ENCODE data around the gene TMEM31. TPM values are rescaled to one million over a fixed set of nuclear protein-coding genes. Genes with fewer than 3 reads are reported as not detected.

The TMEM31 gene
- total and polyA plus RNA-seq, 2 donors (not counting 3 experiments of a cell fraction or from before 2014, with no cell fraction given): not detected

DNA sequence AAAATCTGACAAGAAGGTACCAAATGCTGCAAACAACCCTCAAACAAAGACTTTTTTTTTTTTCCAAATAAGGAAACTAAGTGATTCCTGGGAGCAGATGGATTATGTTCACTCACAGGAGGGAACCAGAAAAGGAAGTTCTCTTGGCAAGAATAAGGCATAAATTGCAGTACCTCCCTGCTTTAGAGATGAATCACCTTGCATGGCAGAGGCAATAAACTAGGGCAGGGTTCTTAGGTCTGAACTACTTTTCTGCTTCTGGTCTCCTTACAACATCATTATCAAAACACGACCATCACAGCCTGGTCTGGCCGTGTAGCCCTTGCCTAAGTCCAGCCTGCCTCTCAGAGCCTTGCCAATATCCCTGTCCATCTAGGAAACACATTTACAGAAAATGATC, 6.3 kb downstream of the TMEM31 start:
- no peaks in the 10 kb centered on the region for H3K27me3 ChIP-seq (ENCODE audit: control insufficient read depth in 2 of 2, insufficient read depth in 2 of 2, low read length in 2 of 2)
- ChIA-PET CTCF (no interaction called here), POLR2A (no interaction called here)
- no peaks in the 10 kb centered on the region for H3K36me3 ChIP-seq (ENCODE audit: control insufficient read depth in 2 of 2, extremely low read depth in 1 of 2, insufficient read depth in 2 of 2, low read length in 2 of 2)
- TF ChIP-seq, protein P1, sequence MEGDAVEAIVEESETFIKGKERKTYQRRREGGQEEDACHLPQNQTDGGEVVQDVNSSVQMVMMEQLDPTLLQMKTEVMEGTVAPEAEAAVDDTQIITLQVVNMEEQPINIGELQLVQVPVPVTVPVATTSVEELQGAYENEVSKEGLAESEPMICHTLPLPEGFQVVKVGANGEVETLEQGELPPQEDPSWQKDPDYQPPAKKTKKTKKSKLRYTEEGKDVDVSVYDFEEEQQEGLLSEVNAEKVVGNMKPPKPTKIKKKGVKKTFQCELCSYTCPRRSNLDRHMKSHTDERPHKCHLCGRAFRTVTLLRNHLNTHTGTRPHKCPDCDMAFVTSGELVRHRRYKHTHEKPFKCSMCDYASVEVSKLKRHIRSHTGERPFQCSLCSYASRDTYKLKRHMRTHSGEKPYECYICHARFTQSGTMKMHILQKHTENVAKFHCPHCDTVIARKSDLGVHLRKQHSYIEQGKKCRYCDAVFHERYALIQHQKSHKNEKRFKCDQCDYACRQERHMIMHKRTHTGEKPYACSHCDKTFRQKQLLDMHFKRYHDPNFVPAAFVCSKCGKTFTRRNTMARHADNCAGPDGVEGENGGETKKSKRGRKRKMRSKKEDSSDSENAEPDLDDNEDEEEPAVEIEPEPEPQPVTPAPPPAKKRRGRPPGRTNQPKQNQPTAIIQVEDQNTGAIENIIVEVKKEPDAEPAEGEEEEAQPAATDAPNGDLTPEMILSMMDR (IDR thresholded peaks at IDR 0.05; ENCODE audit: extremely low read depth in 1 of 2, insufficient read depth in 1 of 2, low read depth in 1 of 2, low read length in 2 of 2): no peak
- TF ChIP-seq FOS (IDR thresholded peaks at IDR 0.05; ENCODE audit: borderline replicate concordance, insufficient read depth, low read length): peak; percentile 20
- H3K79me2 ChIP-seq (ENCODE audit: control insufficient read depth, insufficient read depth, low read length): no peaks in the 10 kb centered on the region
- H3K9ac ChIP-seq (replicated peaks; ENCODE audit: extremely low read depth, insufficient read depth, low read length): no peak overlapping the region
- H3K4me3 ChIP-seq (replicated peaks in 1 of 3; ENCODE audit: insufficient read depth in 1 of 3, low read depth in 1 of 3, low read length in 3 of 3): no peak overlapping the region
- H3K9me1 ChIP-seq (replicated peaks; ENCODE audit: control insufficient read depth, extremely low read depth, insufficient read depth, low read length): no peaks in the 10 kb centered on the region
- H3K9me3 ChIP-seq (replicated peaks; ENCODE audit: control insufficient read depth, insufficient read depth, low read length): no peaks in the 10 kb centered on the region
- H3K27ac ChIP-seq (ENCODE audit: insufficient read depth, low read depth, low read length): no peak overlapping the region
- no TSS peak for BruUV-seq (replicated peaks)
- no peak overlapping the region for H2AFZ ChIP-seq (ENCODE audit: low read depth, low read length)
- no peaks in the 10 kb centered on the region for H3K4me1 ChIP-seq (ENCODE audit: control insufficient read depth, extremely low read depth, insufficient read depth, low read length)
- peak; percentile 12 for DNase-seq (ENCODE audit: low read depth, low spot score)
- dilution Hi-C loops (cut with MboI; ENCODE audit: extremely low pct_ligation_motif_present, low sequenced_read_pairs) (no loop called here), intact Hi-C loops (cut with micrococcal nuclease) (no loop called here)
- no peaks in the 10 kb centered on the region for H4K20me1 ChIP-seq (replicated peaks; ENCODE audit: control insufficient read depth, extremely low read depth, insufficient read depth, low read length)
- no peak overlapping the region for H3K4me2 ChIP-seq (ENCODE audit: insufficient read depth, low read length)
- FAIRE-seq: peak; percentile 74

DNA sequence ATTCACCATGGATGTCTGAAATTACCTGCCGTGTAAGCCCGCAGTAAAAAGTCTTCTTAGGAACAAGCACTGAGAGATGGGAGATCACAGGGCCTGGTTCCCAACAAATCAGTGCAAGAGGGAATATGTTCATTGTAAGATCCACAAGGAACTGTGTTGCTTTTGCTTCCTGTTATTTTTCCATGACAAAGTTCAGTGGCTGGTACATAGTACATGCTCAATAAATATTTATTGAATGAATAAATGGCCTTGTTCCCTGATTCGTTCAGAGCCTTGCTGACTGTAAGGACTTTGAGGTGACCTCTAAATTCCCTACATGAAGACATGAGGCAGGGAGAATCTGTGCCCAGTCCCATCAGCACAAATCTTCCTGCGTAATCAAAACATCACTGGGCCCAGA, 7.4 kb downstream of the TMEM31 start:
- H3K27me3 ChIP-seq (ENCODE audit: control insufficient read depth in 2 of 2, insufficient read depth in 2 of 2, low read length in 2 of 2): no peaks in the 10 kb centered on the region
- no peaks in the 10 kb centered on the region for H3K79me2 ChIP-seq (ENCODE audit: control insufficient read depth, insufficient read depth, low read length)
- H3K9me1 ChIP-seq (replicated peaks; ENCODE audit: control insufficient read depth, extremely low read depth, insufficient read depth, low read length): no peaks in the 10 kb centered on the region
- no TSS peak for BruUV-seq (replicated peaks)
- H4K20me1 ChIP-seq (replicated peaks; ENCODE audit: control insufficient read depth, extremely low read depth, insufficient read depth, low read length): no peaks in the 10 kb centered on the region
- no peak overlapping the region for H3K4me3 ChIP-seq (replicated peaks in 1 of 3; ENCODE audit: insufficient read depth in 1 of 3, low read depth in 1 of 3, low read length in 3 of 3)
- dilution Hi-C loops (cut with MboI; ENCODE audit: extremely low pct_ligation_motif_present, low sequenced_read_pairs) (no loop called here), intact Hi-C loops (cut with micrococcal nuclease) (no loop called here)
- H3K4me2 ChIP-seq (ENCODE audit: insufficient read depth, low read length): no peak overlapping the region
- no peaks in the 10 kb centered on the region for H3K36me3 ChIP-seq (ENCODE audit: control insufficient read depth in 2 of 2, extremely low read depth in 1 of 2, insufficient read depth in 2 of 2, low read length in 2 of 2)
- no peak overlapping the region for H3K27ac ChIP-seq (ENCODE audit: insufficient read depth, low read depth, low read length)
- no peak overlapping the region for H2AFZ ChIP-seq (ENCODE audit: low read depth, low read length)
- POLR2A ChIA-PET: no interaction called here
- no peaks in the 10 kb centered on the region for H3K4me1 ChIP-seq (ENCODE audit: control insufficient read depth, extremely low read depth, insufficient read depth, low read length)
- DNase-seq (ENCODE audit: low read depth, low spot score) (no peak), FAIRE-seq (no peak)
- TF ChIP-seq JUN (IDR thresholded peaks at IDR 0.05; ENCODE audit: borderline replicate concordance, insufficient read depth, insufficient read length, low read depth): no peak
- no peak for TF ChIP-seq POLR2A (IDR thresholded peaks at IDR 0.05; ENCODE audit: low read depth, low read length)
- no peak for TF ChIP-seq GATA2 (IDR thresholded peaks at IDR 0.05; ENCODE audit: insufficient read depth, insufficient read length, low read depth, low read length)
- no peak for TF ChIP-seq FOS (IDR thresholded peaks at IDR 0.05; ENCODE audit: borderline replicate concordance, insufficient read depth, low read length)
- TF ChIP-seq, protein P2, sequence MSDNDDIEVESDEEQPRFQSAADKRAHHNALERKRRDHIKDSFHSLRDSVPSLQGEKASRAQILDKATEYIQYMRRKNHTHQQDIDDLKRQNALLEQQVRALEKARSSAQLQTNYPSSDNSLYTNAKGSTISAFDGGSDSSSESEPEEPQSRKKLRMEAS (IDR thresholded peaks at IDR 0.05; ENCODE audit: insufficient read depth, insufficient read length): no peak
- TF ChIP-seq EZH2 (IDR thresholded peaks at IDR 0.05; ENCODE audit: borderline replicate concordance, low read depth, low read length, severe bottlenecking): no peak
- TF ChIP-seq MYC (IDR thresholded peaks at IDR 0.05; ENCODE audit: low read depth, low read length): no peak
- TF ChIP-seq, protein P1 (IDR thresholded peaks at IDR 0.05; ENCODE audit: extremely low read depth in 1 of 2, insufficient read depth in 1 of 2, low read depth in 1 of 2, low read length in 2 of 2): no peak
- no peak for TF ChIP-seq POLR2AphosphoS5 (IDR thresholded peaks at IDR 0.05; ENCODE audit: insufficient read depth, low read depth, low read length)
- H3K9ac ChIP-seq (replicated peaks; ENCODE audit: extremely low read depth, insufficient read depth, low read length): no peak overlapping the region
- CTCF ChIA-PET: no interaction called here
- no peaks in the 10 kb centered on the region for H3K9me3 ChIP-seq (replicated peaks; ENCODE audit: control insufficient read depth, insufficient read depth, low read length)
